ENCODE data around the gene VAV3. TPM values are rescaled to one million over a fixed set of nuclear protein-coding genes. Genes with fewer than 3 reads are reported as not detected.

The VAV3 gene
- total and polyA plus RNA-seq, 12 donors: 1.1 to 8.5 (median 4.1) TPM

- no peak overlapping the region for H3K27ac ChIP-seq
- TF ChIP-seq POLR2A (IDR thresholded peaks at IDR 0.05) (no peak), CTCF (IDR thresholded peaks at IDR 0.05) (no peak)
- H3K4me1 ChIP-seq (replicated peaks in 1 of 2): no peaks in the 10 kb centered on the region
- no peak for DNase-seq
- H3K4me3 ChIP-seq: no peak overlapping the region
- H3K27me3 ChIP-seq: no peaks in the 10 kb centered on the region
- no peaks in the 10 kb centered on the region for H3K36me3 ChIP-seq (replicated peaks in 1 of 2)
- intact Hi-C loops (cut with DNase I): no loop called here
- peaks cover 0 to 7% (median 0%) of the 10 kb centered on the region in 3 donors for H3K9me3 ChIP-seq (replicated peaks in 1 of 3)
Measured at GRCh38 chr1:107617456-107617855, 347.5 kb downstream of the VAV3 start.

- TF ChIP-seq POLR2A (IDR thresholded peaks at IDR 0.05) (no peak), CTCF (IDR thresholded peaks at IDR 0.05) (no peak)
- H3K27ac ChIP-seq: no peak overlapping the region
- peaks cover 0 to 10% (median 0%) of the 10 kb centered on the region in 3 donors for H3K9me3 ChIP-seq (replicated peaks in 1 of 3)
- no peak overlapping the region for H3K4me3 ChIP-seq
- no peaks in the 10 kb centered on the region for H3K36me3 ChIP-seq (replicated peaks in 1 of 2)
- no peak for DNase-seq
- H3K27me3 ChIP-seq: no peaks in the 10 kb centered on the region
- 72 to 84% (median 81%) methylated on average over 1 of the region's 1 CpG for WGBS, 4 donors
- H3K4me1 ChIP-seq (replicated peaks in 1 of 2): no peaks in the 10 kb centered on the region
- intact Hi-C loops (cut with DNase I): no loop called here
Measured at GRCh38 chr1:107609808-107610207, 355.2 kb downstream of the VAV3 start.

GRCh38 chr1:107604825-107605224 lies 360.2 kb downstream of the VAV3 start:
- H3K4me1 ChIP-seq (replicated peaks in 1 of 2): no peaks in the 10 kb centered on the region
- H3K9me3 ChIP-seq (replicated peaks in 1 of 3): no peaks in the 10 kb centered on the region
- DNase-seq: no peak
- no peaks in the 10 kb centered on the region for H3K27me3 ChIP-seq
- H3K36me3 ChIP-seq (replicated peaks in 1 of 2): no peaks in the 10 kb centered on the region
- H3K4me3 ChIP-seq: no peak overlapping the region
- intact Hi-C loops (cut with DNase I): no loop called here
- no peak overlapping the region for H3K27ac ChIP-seq
- TF ChIP-seq CTCF (IDR thresholded peaks at IDR 0.05) (no peak), POLR2A (IDR thresholded peaks at IDR 0.05) (no peak)

GRCh38 chr1:107600607-107601160 lies 364.3 kb downstream of the VAV3 start:
- no peak overlapping the region for H3K4me3 ChIP-seq
- H3K27ac ChIP-seq: no peak overlapping the region
- no peaks in the 10 kb centered on the region for H3K36me3 ChIP-seq (replicated peaks in 1 of 2)
- H3K4me1 ChIP-seq (replicated peaks in 1 of 2): no peaks in the 10 kb centered on the region
- TF ChIP-seq CTCF (IDR thresholded peaks at IDR 0.05): no peak
- TF ChIP-seq POLR2A (IDR thresholded peaks at IDR 0.05): no peak
- H3K9me3 ChIP-seq (replicated peaks in 1 of 3): no peaks in the 10 kb centered on the region
- 29 to 66% (median 50%) methylated on average over 3 of the region's 3 CpGs for WGBS, 4 donors
- no peaks in the 10 kb centered on the region for H3K27me3 ChIP-seq
- intact Hi-C loops (cut with DNase I): no loop called here
- no peak for DNase-seq

All from adrenal gland (tissue), 12 donors.